ENCODE measurements around the gene IL1RAPL1.

The IL1RAPL1 gene

DNA sequence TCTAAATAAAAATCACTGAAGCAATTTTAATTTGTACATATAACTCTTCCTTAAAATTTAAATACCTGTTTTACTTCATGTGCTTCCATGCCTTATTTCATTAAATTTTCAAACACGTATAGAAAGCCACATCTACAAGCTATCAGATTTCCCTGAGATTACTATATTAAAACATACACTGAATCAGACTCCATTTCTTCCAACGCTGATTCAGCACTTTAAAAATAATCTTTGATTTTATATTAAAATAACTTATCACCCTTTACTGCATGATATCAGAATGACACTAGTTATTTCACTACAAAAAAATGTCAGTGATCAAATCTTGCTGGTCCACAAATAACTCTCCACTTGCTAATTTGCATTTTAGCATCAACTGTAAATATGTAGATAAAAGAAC, 550.8 kb downstream of the IL1RAPL1 start:
- no peak for DNase-seq

DNA sequence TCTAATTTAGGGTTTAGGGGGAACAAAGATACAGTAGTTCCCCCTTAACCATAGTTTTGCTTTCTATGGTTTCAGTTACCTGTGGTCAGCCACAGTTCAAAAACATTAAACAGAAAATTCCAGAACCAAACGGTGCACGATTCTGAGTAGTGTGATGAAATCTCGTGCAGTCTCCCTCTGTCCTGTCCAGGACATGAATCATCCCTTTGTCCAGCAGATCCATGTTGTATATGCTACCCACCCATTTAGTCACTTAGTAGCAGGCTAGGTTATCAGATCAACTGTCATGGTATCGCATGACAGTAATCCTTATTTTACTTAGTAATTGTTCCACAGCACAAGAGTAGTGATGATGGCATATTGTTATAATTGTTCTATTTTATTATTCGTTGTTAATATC, 556.1 kb downstream of the IL1RAPL1 start:
- DNase-seq = no peak

DNA sequence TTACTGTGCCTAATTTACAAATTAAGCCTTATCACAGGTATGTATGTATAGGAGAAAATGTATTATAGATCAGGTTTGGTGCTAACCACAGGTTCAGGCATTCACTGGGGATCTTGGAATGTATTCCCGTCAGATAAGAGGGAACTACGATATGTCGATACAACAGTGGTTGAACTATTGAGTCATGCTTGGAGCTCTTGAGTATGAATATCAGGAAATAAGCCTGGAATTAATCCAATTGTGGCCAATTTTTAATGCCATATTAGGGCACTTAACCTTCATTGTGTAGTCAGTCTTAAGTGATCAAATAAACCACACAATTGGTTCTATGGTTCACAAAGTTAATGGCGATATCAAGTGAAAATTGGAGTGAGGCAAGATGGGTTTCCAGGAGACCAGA, 556.5 kb downstream of the IL1RAPL1 start:
- DNase-seq = no peak

DNA sequence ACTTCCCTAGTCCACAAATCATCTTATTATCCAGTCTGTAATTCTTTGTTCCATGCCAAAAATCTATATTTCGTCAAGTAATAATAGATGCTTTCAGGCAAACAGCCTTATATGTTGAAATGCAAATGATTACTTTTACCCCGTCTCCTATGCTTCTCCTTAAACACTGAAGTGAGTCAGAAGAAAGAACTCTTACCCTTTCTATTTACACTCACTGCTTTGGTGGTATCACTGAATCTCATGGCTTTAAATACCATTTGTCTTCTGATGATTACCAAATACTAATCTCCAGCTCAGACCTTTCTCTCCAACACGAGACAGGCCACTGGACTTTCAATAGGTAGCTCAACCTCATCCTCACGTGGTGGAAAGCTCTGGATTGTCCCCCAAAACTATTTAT, 558.1 kb downstream of the IL1RAPL1 start:
- no peak for DNase-seq

GRCh38 chrX:29148511-29148910, 561.3 kb downstream of the IL1RAPL1 start:
- no peak for DNase-seq

DNA sequence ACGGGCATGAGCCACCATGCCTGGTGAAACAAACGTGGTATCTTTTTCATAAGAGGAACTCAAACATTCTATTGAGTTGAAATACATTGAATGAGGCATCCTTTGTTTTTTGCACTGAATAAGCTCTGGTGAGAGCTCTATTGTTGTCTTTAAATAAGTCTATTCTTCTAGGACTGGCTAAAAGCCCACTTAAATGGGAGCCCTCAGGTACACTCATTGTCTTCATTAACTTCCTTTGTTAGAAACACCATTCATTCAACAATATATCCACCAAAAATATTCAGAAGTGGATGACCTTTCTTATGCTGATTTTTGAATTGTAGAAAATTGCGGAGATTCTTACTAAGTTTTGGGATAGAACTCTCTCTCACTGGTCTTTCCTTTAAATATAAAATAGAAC, 568.0 kb downstream of the IL1RAPL1 start:
- no peak for DNase-seq

- DNase-seq = no peak
Observed at GRCh38 chrX:29172880-29173279, 585.6 kb downstream of the IL1RAPL1 start.

- no peak for DNase-seq
Observed at GRCh38 chrX:29187264-29187663, 600.0 kb downstream of the IL1RAPL1 start.

- no peak for DNase-seq
Observed at GRCh38 chrX:29196501-29196900, 609.3 kb downstream of the IL1RAPL1 start.

DNA sequence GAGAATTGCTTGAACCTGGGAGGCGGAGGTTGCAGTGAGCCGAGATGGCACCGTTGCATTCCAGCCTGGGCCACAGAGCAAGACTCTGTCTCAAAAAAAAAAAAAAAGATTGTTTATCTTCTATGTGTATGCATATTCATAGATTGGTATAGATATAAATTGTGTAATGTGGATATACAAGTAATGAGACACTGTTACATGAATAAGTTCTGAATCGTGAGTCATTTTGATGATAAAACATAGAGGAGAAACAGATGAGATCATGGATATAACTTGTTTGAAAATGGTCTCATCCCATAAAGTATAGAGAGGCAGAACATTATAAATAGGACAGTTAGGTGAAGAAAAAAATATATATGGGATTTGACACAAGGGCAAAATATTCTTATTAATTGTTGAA, 628.0 kb downstream of the IL1RAPL1 start:
- no peak for DNase-seq

- no peak for DNase-seq
Observed at GRCh38 chrX:29225670-29226069, 638.4 kb downstream of the IL1RAPL1 start.

DNA sequence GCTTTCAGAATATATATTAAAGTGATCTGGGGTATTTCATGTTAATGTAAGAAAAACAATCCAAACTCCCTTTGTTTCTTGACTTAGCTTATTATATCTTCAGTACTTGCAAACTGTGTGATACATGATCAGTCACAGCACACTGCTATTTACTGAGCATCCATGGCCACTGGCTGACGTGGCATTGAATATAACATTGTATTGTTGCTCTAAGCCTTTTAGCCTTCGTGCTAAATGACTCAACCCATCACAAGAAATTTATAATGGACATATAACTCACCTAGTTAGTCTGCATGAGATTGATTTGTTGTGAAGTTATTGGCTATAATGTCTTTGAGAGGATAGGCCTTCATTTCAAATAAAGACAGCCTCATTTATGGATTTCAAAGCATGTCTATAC, 642.6 kb downstream of the IL1RAPL1 start:
- no peak for DNase-seq

DNA sequence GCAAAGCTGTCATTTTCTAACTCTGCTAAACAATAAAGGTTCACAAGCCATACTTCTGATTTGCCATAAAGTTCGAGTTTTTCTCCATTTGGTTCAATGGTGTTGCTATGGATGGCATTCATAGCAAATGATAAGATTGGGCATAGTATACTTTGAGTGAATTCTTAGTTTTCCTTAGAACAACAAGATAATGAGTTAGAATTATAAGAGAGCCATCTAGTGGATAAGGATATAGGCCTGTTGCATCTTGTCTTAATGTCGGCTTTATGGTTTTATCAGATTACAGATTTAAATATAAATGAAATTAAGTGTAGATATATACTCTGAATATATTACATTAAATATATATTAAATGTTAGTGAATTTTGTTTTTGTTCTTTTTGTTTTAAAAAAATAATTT, 644.6 kb downstream of the IL1RAPL1 start:
- DNase-seq = no peak

DNA sequence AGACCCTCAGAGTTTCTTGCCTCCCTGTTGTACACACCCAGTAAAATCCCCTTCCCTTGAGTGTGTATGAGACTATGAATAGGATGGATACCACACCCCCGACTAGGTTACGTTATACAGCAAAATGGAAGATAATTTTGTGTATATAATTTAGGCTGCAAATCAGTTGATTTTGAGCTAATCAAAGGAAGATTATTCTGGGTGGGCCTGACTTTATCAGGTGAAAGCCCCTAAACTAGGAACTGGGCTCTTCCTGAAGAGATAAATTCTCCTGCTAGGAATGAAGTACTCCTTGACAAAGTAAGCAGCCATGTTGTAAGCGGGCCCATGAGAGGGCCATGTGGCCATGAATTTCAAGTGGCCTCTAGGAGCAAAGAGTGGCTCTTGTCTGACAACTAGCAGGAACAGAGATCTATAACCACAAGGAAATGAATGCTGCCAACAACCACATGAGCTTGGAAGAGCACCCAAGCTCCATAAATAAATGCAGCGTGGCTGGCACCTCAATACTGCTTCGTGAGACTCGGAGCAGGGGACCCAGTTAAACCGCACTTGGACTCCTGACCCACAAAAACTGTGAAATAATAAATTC, 646.4 kb downstream of the IL1RAPL1 start:
- no peak for DNase-seq

GRCh38 chrX:29237972-29238371, 650.7 kb downstream of the IL1RAPL1 start:
- DNase-seq = no peak

GRCh38 chrX:29241809-29242208, 654.6 kb downstream of the IL1RAPL1 start:
- no peak for DNase-seq

- no peak for DNase-seq
Observed at GRCh38 chrX:29242856-29243255, 655.6 kb downstream of the IL1RAPL1 start.

DNA sequence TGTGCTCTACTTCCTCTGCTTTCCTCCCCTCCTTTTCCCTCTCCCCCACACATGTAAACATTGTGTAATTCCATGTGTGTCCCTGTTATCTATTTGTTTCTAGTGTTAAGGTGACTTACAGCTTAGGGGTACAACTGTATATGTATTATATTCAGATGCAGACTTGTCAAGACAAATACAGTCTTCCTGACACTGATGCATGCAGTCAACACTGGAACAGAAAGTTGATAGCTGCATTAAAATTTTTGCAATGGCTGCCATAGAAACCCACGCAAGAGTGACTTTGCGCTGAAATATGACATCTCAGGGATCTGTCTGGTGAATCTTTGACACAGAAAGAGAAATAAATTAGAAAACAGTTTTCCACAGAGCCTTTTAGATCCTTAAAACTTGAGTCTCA, 656.7 kb downstream of the IL1RAPL1 start:
- no peak for DNase-seq

GRCh38 chrX:29254515-29254914, 667.3 kb downstream of the IL1RAPL1 start:
- no peak for DNase-seq

DNA sequence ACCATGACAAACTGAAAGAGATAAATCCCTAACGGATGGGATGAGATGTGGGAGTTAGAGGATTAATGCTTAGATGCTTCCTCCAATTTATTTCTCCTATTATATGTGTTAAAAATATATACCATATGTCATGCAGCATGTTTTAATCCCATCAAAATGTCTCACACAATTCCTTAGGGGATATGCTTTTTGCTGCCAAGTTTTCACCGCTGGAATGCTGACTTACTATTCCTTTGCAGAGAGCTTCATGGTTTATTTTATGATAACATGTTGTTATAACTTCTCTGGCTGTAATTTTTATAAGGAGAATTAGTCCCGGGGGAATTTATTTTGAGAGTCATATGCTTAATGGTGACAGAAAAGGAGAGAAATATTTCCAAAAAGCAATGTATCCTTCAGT, 670.3 kb downstream of the IL1RAPL1 start:
- no peak for DNase-seq

DNA sequence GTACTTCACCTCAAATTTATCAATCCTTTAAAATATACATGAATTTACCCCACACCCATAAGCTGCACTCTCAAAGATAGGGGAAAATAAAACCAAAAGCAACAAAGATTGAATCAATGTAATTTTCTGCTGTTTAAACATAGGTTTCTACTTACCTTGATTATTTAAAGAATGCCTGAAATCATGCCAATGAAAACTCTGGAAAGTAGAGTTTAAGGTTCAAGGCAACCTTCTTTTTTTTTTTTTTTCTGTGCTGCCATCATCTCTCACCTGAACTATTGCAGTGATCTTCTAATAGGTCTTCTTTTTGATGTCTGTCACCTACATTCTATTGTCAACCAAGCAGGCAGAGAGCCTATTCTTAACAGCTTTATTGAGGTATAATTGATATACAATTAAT, 682.1 kb downstream of the IL1RAPL1 start:
- no peak for DNase-seq

GRCh38 chrX:29274517-29274916, 687.3 kb downstream of the IL1RAPL1 start:
- DNase-seq = no peak

DNA sequence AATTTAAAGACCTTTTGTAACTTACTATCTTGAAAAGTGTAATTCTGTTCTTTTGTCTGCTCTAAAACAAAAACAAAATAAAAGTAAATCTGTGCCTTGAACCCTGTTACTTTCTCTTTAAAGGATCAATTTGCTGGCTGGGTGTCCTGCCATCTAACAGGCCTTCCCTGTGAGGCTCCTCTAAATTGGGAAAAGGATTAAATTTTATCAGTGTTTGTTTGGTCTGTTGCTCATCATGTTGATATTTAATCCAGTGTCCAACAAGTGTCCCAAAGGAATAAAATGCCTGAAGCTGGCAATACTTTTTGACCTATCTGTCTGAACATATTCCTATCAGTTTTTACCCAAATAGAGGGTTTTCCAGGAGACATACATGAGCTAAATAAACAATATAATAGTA, 688.7 kb downstream of the IL1RAPL1 start:
- no peak for DNase-seq

DNA sequence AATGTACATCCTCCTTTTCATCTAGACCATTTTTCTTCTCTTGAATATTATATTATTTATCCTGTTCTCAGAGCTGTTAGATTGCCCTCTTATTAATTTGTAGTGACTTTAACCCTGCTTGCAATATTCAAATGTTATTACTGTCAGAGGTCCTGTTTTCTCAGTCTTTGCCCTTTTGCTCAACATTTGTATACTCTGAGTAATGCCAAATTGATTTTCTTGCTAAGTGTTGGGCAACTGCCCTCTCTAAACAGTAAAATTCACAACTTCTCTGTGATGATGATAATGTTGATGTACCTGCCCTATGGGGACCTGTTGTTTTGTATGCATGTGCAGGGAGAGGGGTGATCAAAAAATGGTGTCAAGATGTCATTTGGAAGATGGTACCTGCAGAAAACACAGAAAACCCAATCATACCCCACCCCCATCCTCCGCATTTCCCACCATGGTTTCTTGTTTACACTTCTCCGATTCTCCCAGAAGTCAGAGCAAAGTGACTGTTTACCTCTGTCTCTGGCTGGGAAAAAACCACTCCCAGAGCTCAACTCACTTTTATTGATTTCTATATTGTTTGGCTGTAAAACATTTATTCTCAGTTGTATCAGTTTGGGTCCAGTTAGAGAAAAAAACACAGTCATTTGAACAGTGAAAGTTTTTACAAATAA, 694.0 kb downstream of the IL1RAPL1 start:
- DNase-seq = no peak

DNA sequence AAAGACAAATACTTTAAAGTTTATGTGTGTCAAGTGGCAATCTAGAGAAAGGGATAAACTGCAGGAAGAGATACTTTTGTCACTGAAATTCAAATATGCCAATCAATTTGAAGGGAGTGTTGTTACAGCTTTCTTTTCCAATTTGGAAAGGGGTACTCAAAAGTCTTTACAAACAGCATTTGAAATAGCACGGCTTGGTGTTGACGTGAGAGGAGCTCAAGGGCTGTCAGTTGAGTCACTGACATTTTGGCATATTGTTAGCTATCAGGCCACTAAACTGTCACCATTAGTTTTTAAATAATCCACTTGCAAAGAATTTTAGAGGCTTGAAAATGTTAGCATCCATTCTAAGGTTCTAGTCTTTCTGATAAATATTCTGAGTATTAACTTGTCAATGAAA, 698.4 kb downstream of the IL1RAPL1 start:
- DNase-seq = no peak

Measured in left hindlimb (tissue), 1 donor.